Uterus (tissue), 2 donors: ENCODE measurements around the gene ELP1.

Experiments used
- CTCF ChIP-seq, 4 experiments: fragments of 200-600 bp in 2 of 4; fragments of 450-650 bp in 2 of 4; sonication (generic) in 2 of 4; IDR thresholded peaks; one replicate each; pipeline ENCODE4 v1.5.1; 2016 to 2019; ENCODE audit warnings: antibody characterized with exemption in 4 of 4, mild to moderate bottlenecking in 2 of 4, moderate library complexity in 1 of 4
- POLR2A ChIP-seq, 2 donors: fragments of 450-650 bp; IDR thresholded peaks; one replicate each; pipeline ENCODE4 v1.6.1; 2016; ENCODE audit warnings: antibody characterized with exemption in 2 of 2, mild to moderate bottlenecking in 1 of 2, moderate library complexity in 1 of 2

DNA sequence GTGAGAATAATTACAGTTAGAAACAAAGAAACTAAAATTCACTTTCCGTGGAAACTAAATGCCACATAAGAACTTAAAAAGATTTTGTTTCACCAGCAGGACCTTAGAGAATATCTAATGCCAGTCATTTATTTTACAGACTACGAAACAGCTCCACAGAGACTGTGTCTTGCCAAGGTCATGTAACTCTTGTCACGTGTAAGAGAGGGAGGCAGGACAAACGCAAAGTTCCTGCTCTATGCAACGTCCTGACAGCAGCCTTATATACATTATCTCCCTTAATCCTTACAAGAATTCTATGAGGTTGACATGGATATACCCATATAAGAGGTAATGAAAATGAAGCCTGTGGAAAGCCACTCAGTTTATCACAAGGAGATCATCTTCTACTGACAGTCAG lies 40.0 kb upstream of the ELP1 start:
- no peak for TF ChIP-seq CTCF (IDR thresholded peaks at IDR 0.05)
- TF ChIP-seq POLR2A (IDR thresholded peaks at IDR 0.05) = no peak
